ENCODE results near the gene MGST2. TPM values are rescaled to one million over a fixed set of nuclear protein-coding genes. Genes with fewer than 3 reads are reported as not detected.

MGST2 gene
- total RNA-seq, 1 experiment from 2014 or later: 39.0 TPM

GRCh38 chr4:139715746-139716391 lies 50.2 kb downstream of the MGST2 start:
- ChIA-PET CTCF (no interaction called here), POLR2A (ENCODE audit: unreplicated experiment) (no interaction called here)
- H3K4me3 ChIP-seq (ENCODE audit: low read length): no peak overlapping the region
- H2AFZ ChIP-seq (ENCODE audit: low read length): no peak overlapping the region
- H3K9me2 ChIP-seq (replicated peaks; ENCODE audit: low read length): no peaks in the 10 kb centered on the region
- TF ChIP-seq EZH2phosphoT487 (IDR thresholded peaks at IDR 0.05; ENCODE audit: borderline replicate concordance, low read length) (no peak), EZH2 (IDR thresholded peaks at IDR 0.05; ENCODE audit: low read length, unreplicated experiment) (no peak), CTCF (conservative IDR thresholded peaks at IDR 0.05; ENCODE audit: low read depth, low read length) (no peak)
- intact Hi-C loops (cut with micrococcal nuclease): no loop called here
- H3K27me3 ChIP-seq (ENCODE audit: low read length): no peaks in the 10 kb centered on the region
- H3K9ac ChIP-seq (ENCODE audit: low read length): no peak overlapping the region
- no peaks in the 10 kb centered on the region for H3K9me3 ChIP-seq (ENCODE audit: low read length)
- no peaks in the 10 kb centered on the region for H3K79me2 ChIP-seq (ENCODE audit: low read length)
- no peak for ATAC-seq
- no peak overlapping the region for H3K27ac ChIP-seq (ENCODE audit: low read length)
- H4K20me1 ChIP-seq (ENCODE audit: low read length): no peaks in the 10 kb centered on the region
- no peaks in the 10 kb centered on the region for H3F3A ChIP-seq (ENCODE audit: low read length, unreplicated experiment)
- no peak overlapping the region for H3K4me2 ChIP-seq (ENCODE audit: low read length)
- BruUV-seq (replicated peaks): no TSS peak
- DNase-seq: no peak
- H3K4me1 ChIP-seq (ENCODE audit: insufficient read depth, low read length): no peaks in the 10 kb centered on the region
- H3K36me3 ChIP-seq (ENCODE audit: low read depth, low read length): no peaks in the 10 kb centered on the region

- TF ChIP-seq CTCF (conservative IDR thresholded peaks at IDR 0.05; ENCODE audit: low read depth, low read length) (no peak), EZH2phosphoT487 (IDR thresholded peaks at IDR 0.05; ENCODE audit: borderline replicate concordance, low read length) (no peak), EZH2 (IDR thresholded peaks at IDR 0.05; ENCODE audit: low read length, unreplicated experiment) (no peak)
- Histone ChIP-seq H3K79me2 (ENCODE audit: low read length) (no peaks in the 10 kb centered on the region), H3K4me3 (ENCODE audit: low read length) (no peak overlapping the region), H3K4me1 (ENCODE audit: insufficient read depth, low read length) (no peaks in the 10 kb centered on the region), H3K4me2 (ENCODE audit: low read length) (no peak overlapping the region), H3K27me3 (ENCODE audit: low read length) (no peaks in the 10 kb centered on the region), H3K9me3 (ENCODE audit: low read length) (no peaks in the 10 kb centered on the region), H3K9ac (ENCODE audit: low read length) (no peak overlapping the region), H3F3A (ENCODE audit: low read length, unreplicated experiment) (no peaks in the 10 kb centered on the region), H3K36me3 (ENCODE audit: low read depth, low read length) (no peaks in the 10 kb centered on the region), H3K9me2 (replicated peaks; ENCODE audit: low read length) (no peaks in the 10 kb centered on the region), H4K20me1 (ENCODE audit: low read length) (no peaks in the 10 kb centered on the region), H3K27ac (ENCODE audit: low read length) (no peak overlapping the region), H2AFZ (ENCODE audit: low read length) (no peak overlapping the region)
- BruUV-seq (replicated peaks): no TSS peak
- POLR2A ChIA-PET (ENCODE audit: unreplicated experiment): no interaction called here
- intact Hi-C loops (cut with micrococcal nuclease): no loop called here
- CTCF ChIA-PET: no interaction called here
- no peak for ATAC-seq
- DNase-seq: no peak
Measured at GRCh38 chr4:139718358-139718757, 52.7 kb downstream of the MGST2 start.

DNA sequence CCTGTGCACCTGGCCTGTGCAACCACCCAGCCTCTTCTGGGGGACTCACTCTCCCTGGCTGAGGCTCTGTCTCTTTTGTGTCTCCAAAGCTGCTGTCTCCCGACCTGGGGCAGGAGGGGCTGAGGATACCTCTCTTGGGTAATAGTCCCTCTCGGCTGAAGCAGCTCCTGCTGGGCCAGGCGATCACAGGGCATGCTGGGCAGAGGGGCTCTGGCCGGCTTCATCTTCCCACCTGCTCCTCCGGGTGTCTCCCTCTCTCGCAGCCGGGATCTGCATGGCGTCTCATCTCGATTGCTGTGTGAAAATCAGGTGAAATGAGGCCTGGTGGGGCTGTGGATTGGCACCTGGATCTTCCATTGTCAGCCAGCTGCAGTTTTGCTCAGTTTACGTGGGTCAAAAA lies 53.2 kb downstream of the MGST2 start:
- H3K9me2 ChIP-seq (replicated peaks; ENCODE audit: low read length): no peaks in the 10 kb centered on the region
- TF ChIP-seq EZH2 (IDR thresholded peaks at IDR 0.05; ENCODE audit: low read length, unreplicated experiment) (no peak), CTCF (conservative IDR thresholded peaks at IDR 0.05; ENCODE audit: low read depth, low read length) (no peak), EZH2phosphoT487 (IDR thresholded peaks at IDR 0.05; ENCODE audit: borderline replicate concordance, low read length) (no peak)
- no peaks in the 10 kb centered on the region for H3K36me3 ChIP-seq (ENCODE audit: low read depth, low read length)
- ChIA-PET POLR2A (ENCODE audit: unreplicated experiment) (no interaction called here), CTCF (no interaction called here)
- H3K9me3 ChIP-seq (ENCODE audit: low read length): no peaks in the 10 kb centered on the region
- no peaks in the 10 kb centered on the region for H3K27me3 ChIP-seq (ENCODE audit: low read length)
- no peaks in the 10 kb centered on the region for H4K20me1 ChIP-seq (ENCODE audit: low read length)
- no peak overlapping the region for H2AFZ ChIP-seq (ENCODE audit: low read length)
- no peak overlapping the region for H3K4me3 ChIP-seq (ENCODE audit: low read length)
- H3K4me1 ChIP-seq (ENCODE audit: insufficient read depth, low read length): no peaks in the 10 kb centered on the region
- no peak for DNase-seq
- no TSS peak for BruUV-seq (replicated peaks)
- no peak for ATAC-seq
- H3K79me2 ChIP-seq (ENCODE audit: low read length): no peaks in the 10 kb centered on the region
- intact Hi-C loops (cut with micrococcal nuclease): no loop called here
- no peaks in the 10 kb centered on the region for H3F3A ChIP-seq (ENCODE audit: low read length, unreplicated experiment)
- H3K27ac ChIP-seq (ENCODE audit: low read length): no peak overlapping the region
- H3K9ac ChIP-seq (ENCODE audit: low read length): no peak overlapping the region
- H3K4me2 ChIP-seq (ENCODE audit: low read length): no peak overlapping the region
